ENCODE measurements around the gene DOCK4. TPM values are rescaled to one million over a fixed set of nuclear protein-coding genes. Genes with fewer than 3 reads are reported as not detected.

DOCK4 gene
- total and polyA plus RNA-seq, 2 of the 8 experiments (the other 6 are each of a cell fraction or from before 2014, with no cell fraction given): 5.1 to 23.6 TPM

- TF ChIP-seq RFX5 (IDR thresholded peaks at IDR 0.05; ENCODE audit: borderline replicate concordance, low read depth, low read length): no peak
- TF ChIP-seq CBX5 (IDR thresholded peaks at IDR 0.05; ENCODE audit: low read depth, low read length): no peak
Observed at GRCh38 chr7:112176241-112176640, 30.0 kb downstream of the DOCK4 start (continued).

All from H1 (cell line).